TTC549 (cell line): ENCODE results near the gene OVCH2.

Experiments used
- FAIRE-seq: peaks from 2 replicates; lab custom pipeline; 2012; peaks lifted over from hg19 to GRCh38; lab: Jason Lieb, UNC

The OVCH2 gene

GRCh38 chr11:7639643-7640025 lies 66.6 kb downstream of the OVCH2 start:
- no peak for FAIRE-seq
